HG03571 (cell line): Measurements from ENCODE around the gene EZR.
"Not testable (repeated sequence)": the region's sequence is repeated elsewhere in the genome, so short reads cannot be mapped to it uniquely, and the experiment has no call there.

Source experiments
- ATAC-seq: cut with Tn5 transposase; IDR thresholded peaks from one replicate; pipeline ENCODE4 v1.9.1; 2021; ENCODE audit not compliant: unreplicated experiment

The EZR gene

GRCh38 chr6:158799051-158799792, 19.9 kb downstream of the EZR start:
- no peak for ATAC-seq

GRCh38 chr6:158798311-158798710, 20.9 kb downstream of the EZR start:
- no peak for ATAC-seq

GRCh38 chr6:158797331-158798310, 21.5 kb downstream of the EZR start:
- ATAC-seq: no peak

GRCh38 chr6:158796353-158796752, 22.8 kb downstream of the EZR start:
- no peak for ATAC-seq

- ATAC-seq: no peak
These were observed 23.7 kb downstream of the EZR start for GRCh38 chr6:158795516-158795915.

GRCh38 chr6:158793432-158793831, 25.7 kb downstream of the EZR start:
- ATAC-seq: peak; percentile 46

GRCh38 chr6:158792505-158792904, 26.7 kb downstream of the EZR start:
- ATAC-seq: not testable (repeated sequence)

GRCh38 chr6:158791274-158791855, 27.8 kb downstream of the EZR start:
- ATAC-seq: no peak

- peak; percentile 63 for ATAC-seq
These were observed 29.9 kb downstream of the EZR start for GRCh38 chr6:158789115-158789917.

GRCh38 chr6:158787395-158787794, 31.8 kb downstream of the EZR start:
- no peak for ATAC-seq

- no peak for ATAC-seq
These were observed 32.4 kb downstream of the EZR start for GRCh38 chr6:158786645-158787304.

GRCh38 chr6:158785036-158785435, 34.1 kb downstream of the EZR start:
- ATAC-seq: no peak

- ATAC-seq: no peak
These were observed 34.7 kb downstream of the EZR start for GRCh38 chr6:158784505-158784904.

- no peak for ATAC-seq
These were observed 35.3 kb downstream of the EZR start for GRCh38 chr6:158783851-158784250.

- no peak for ATAC-seq
These were observed 36.1 kb downstream of the EZR start for GRCh38 chr6:158783167-158783450.

GRCh38 chr6:158782432-158783166, 36.6 kb downstream of the EZR start:
- no peak for ATAC-seq

- no peak for ATAC-seq
These were observed 37.3 kb downstream of the EZR start for GRCh38 chr6:158781692-158782373.

GRCh38 chr6:158780988-158781691, 38.0 kb downstream of the EZR start:
- no peak for ATAC-seq
